DMS114 treated with DMSO at 0.1 percent for 48 hours (cell line): ENCODE data around the gene RTF1.

Experiments
- DNase-seq: peaks from one replicate; lab custom pipeline; 2025; ENCODE audit not compliant: unreplicated experiment; lab: John Stamatoyannopoulos, UW

The RTF1 gene

GRCh38 chr15:41484937-41485625 lies 68.2 kb downstream of the RTF1 start:
- no peak for DNase-seq

GRCh38 chr15:41486286-41486685 lies 69.4 kb downstream of the RTF1 start:
- no peak for DNase-seq

- no peak for DNase-seq
Observed at GRCh38 chr15:41487381-41487780, 70.5 kb downstream of the RTF1 start.

GRCh38 chr15:41487802-41488201 lies 70.9 kb downstream of the RTF1 start:
- no peak for DNase-seq

- DNase-seq: no peak
Observed at GRCh38 chr15:41489641-41490040, 72.7 kb downstream of the RTF1 start.

GRCh38 chr15:41490355-41490754 lies 73.5 kb downstream of the RTF1 start:
- DNase-seq: no peak

DNA sequence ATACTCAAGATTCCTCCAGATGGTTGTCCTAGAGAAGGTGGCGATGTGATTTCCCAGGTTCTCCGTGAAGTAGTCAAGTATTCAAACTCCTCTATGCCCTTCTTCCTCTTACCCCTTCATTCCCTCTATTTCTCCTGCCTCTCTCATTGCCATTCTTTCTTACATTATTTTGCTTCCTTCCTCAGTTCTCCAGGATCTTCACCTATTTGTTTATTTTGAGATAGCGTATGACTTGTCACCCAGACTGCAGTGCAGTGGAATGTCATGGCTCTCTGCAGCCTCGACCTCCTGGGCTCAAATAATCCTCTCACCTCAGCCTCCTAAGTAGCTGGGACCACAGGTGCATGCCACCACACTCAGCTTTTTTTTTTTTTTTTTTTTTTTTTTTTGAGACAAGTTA lies 75.0 kb downstream of the RTF1 start:
- DNase-seq: no peak

DNA sequence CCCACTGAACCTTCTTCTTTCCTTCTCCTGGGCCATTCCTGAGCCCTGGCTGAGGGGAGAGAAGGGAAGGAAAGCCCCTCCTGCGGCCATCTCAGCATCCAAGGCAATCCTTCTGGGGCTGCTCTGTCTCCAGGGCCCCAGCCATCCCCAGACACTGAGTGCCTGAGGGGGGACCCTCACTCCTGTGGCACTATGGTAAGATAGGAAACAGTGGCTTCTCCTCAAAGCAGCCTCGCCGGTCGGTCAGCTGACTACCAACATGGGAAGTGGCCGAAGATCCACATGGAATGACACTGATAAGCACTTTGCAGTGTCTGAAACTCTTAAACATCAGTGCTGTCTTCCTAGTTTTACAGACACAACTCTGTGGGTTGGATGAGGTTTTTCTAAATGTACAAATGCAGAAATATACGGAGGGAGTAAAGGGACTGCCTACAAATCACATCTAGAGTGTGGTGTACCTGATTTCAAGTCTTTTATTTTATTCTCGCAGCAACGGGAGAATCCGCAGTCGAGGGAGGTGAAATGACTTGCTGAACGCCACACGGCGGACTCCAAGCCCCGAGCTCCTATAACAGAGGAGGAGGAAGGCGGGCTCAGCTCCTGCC lies 75.8 kb downstream of the RTF1 start:
- no peak for DNase-seq

GRCh38 chr15:41493205-41493901 lies 76.5 kb downstream of the RTF1 start, which contains the start of gene ITPKA:
ITPKA (plus strand) TSS chr15:41493874; CDS start chr15:41493928, 54 bp downstream.
- peak; percentile 17 for DNase-seq

DNA sequence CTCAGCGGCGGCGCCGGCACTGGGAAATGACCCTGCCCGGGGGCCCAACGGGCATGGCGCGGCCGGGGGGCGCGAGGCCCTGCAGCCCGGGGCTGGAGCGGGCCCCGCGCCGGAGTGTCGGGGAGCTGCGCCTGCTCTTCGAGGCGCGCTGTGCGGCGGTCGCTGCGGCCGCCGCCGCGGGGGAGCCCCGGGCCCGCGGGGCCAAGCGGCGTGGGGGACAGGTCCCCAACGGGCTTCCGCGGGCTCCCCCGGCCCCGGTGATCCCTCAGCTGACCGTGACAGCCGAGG lies 77.0 kb downstream of the RTF1 start:
- no peak for DNase-seq

DNA sequence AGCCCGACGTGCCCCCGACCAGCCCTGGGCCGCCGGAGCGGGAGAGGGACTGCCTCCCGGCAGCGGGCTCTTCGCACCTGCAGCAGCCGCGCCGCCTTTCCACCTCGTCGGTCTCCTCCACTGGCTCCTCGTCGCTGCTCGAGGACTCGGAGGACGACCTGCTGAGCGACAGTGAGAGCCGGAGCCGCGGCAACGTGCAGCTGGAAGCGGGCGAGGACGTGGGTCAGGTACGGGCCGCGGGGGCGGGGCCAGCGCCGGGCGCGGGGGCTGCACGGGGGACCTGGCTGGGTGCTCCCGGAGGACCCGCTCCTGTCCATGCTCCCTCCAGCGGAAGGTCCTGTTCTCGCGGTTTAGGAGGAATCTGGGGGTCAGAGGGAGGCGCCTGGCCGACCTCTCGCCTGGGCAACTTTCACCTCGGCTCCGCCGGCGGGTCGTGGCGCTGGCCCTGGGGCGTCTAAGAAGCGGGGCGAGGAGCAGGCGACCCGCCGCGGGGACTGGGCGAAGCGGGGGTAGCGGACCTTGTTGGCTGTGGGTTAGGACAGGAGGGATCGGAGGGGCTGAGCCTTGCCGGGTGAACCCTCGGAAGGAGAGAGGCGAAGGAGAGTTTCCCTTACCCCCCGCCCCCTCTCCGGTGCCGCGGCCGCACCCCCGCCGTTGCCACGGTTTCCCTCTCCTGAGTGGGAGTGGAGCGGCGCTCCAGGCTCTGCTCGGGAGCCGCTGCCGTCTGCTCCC lies 77.5 kb downstream of the RTF1 start:
- no peak for DNase-seq

GRCh38 chr15:41494922-41495735 lies 78.2 kb downstream of the RTF1 start:
- DNase-seq: no peak

GRCh38 chr15:41495736-41496599 lies 79.1 kb downstream of the RTF1 start:
- DNase-seq: no peak

- no peak for DNase-seq
Observed at GRCh38 chr15:41498657-41499056, 81.8 kb downstream of the RTF1 start.

- DNase-seq: no peak
Observed at GRCh38 chr15:41499109-41499851, 82.4 kb downstream of the RTF1 start.

DNA sequence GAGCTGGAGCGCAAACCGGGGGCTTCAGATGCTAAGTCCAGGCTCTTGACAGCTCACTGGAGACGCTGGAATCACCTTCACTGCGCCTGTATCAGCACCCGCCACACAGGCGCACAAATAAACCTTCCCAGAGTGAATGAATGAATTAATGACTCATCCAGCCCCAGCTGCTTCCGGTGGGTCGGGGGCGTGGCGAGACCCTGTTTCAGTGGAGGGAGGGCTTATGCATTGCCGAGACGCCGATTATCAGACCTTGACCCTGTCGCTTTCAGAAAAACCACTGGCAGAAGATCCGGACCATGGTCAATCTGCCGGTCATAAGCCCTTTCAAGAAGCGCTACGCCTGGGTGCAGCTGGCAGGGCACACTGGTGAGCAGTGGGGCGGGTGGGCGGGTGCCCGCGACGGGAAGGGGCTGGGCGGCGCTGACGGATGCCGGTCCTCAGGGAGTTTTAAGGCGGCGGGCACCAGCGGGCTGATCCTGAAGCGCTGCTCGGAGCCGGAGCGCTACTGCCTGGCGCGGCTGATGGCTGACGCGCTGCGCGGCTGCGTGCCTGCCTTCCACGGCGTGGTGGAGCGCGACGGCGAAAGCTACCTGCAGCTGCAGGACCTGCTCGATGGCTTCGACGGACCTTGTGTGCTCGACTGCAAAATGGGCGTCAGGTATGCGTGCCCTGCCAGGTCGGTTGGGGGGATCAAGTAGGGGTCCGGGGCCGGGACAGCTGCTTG lies 84.5 kb downstream of the RTF1 start:
- no peak for DNase-seq

- DNase-seq: no peak
Observed at GRCh38 chr15:41501931-41502794, 85.3 kb downstream of the RTF1 start.
